H1 (cell line): ENCODE data around the gene ARMC6.
"Not testable (repeated sequence)": the region's sequence is repeated elsewhere in the genome, so short reads cannot be mapped to it uniquely, and the experiment has no call there.

Experiments used
- ATF3 ChIP-seq: IDR thresholded peaks from 2 replicates; pipeline ENCODE4 v1.6.1; 2011; ENCODE audit warnings: low read depth, mild to moderate bottlenecking, low read length; ENCODE audit not compliant: insufficient read depth
- CHD2 ChIP-seq: IDR thresholded peaks from 2 replicates; pipeline ENCODE4 v1.6.1; 2012; ENCODE audit warnings: low read length, improper control_type of control experiment
- CTCF ChIP-seq, 3 experiments: IDR thresholded peaks; 1 replicate in 2 of 3; 2 replicates in 1 of 3; pipeline versions ENCODE4 v1.5.1 to v1.6.1; 2011; ENCODE audit warnings: low read length in 3 of 3, mild to moderate bottlenecking in 3 of 3, inconsistent platforms in 2 of 3, low read depth in 1 of 3, moderate library complexity in 1 of 3; ENCODE audit not compliant: insufficient read depth in 1 of 3; ENCODE audit errors: control extremely low read depth in 1 of 3
- EP300 ChIP-seq, 2 experiments: IDR thresholded peaks; 1 replicate in 1 of 2; 2 replicates in 1 of 2; pipeline ENCODE4 v1.6.1; 2011 to 2012; ENCODE audit warnings: low read depth in 2 of 2, low read length in 2 of 2, mild to moderate bottlenecking in 2 of 2, borderline replicate concordance in 1 of 2, inconsistent platforms in 1 of 2, moderate library complexity in 1 of 2
- EZH2 ChIP-seq: fragments of 200-600 bp; sonication (generic); IDR thresholded peaks from 2 replicates; pipeline ENCODE4 v1.7.1; 2012; ENCODE audit warnings: low read depth, mild to moderate bottlenecking, moderate library complexity, low read length, inconsistent platforms; ENCODE audit not compliant: severe bottlenecking
- JUN ChIP-seq: IDR thresholded peaks from 2 replicates; pipeline ENCODE4 v1.6.1; 2011; ENCODE audit warnings: low read depth, mild to moderate bottlenecking, improper control_type of control experiment, low read length
- POLR2A ChIP-seq, 2 experiments: IDR thresholded peaks; 1 replicate in 1 of 2; 2 replicates in 1 of 2; pipeline ENCODE4 v1.6.1; 2011; ENCODE audit warnings: low read depth in 2 of 2, low read length in 2 of 2, mild to moderate bottlenecking in 2 of 2; ENCODE audit errors: control extremely low read depth in 1 of 2
- RAD21 ChIP-seq, 2 experiments: IDR thresholded peaks in 1 of 2; conservative IDR thresholded peaks in 1 of 2; 2 replicates each; pipeline ENCODE4 v1.6.1; 2011; ENCODE audit warnings: low read depth in 2 of 2, low read length in 2 of 2, improper control_type of control experiment in 1 of 2, inconsistent platforms in 1 of 2, mild to moderate bottlenecking in 1 of 2, moderate library complexity in 1 of 2
- SAP30 ChIP-seq: fragments of 300-600 bp; sonication (generic); IDR thresholded peaks from 2 replicates; pipeline ENCODE4 v1.7.1; 2012; ENCODE audit warnings: low read length, moderate library complexity, mild to moderate bottlenecking, inconsistent platforms; ENCODE audit not compliant: insufficient read depth, insufficient replicate concordance
- SIN3A ChIP-seq, 2 experiments: IDR thresholded peaks in 1 of 2; conservative IDR thresholded peaks in 1 of 2; 2 replicates each; pipeline ENCODE4 v1.6.1; 2011 to 2012; ENCODE audit warnings: low read length in 2 of 2, improper control_type of control experiment in 1 of 2, low read depth in 1 of 2, mild to moderate bottlenecking in 1 of 2
- SP1 ChIP-seq: IDR thresholded peaks from 2 replicates; pipeline ENCODE4 v1.6.1; 2011; ENCODE audit warnings: low read depth, low read length
- SP4 ChIP-seq: IDR thresholded peaks from 2 replicates; pipeline ENCODE4 v1.6.1; 2012; ENCODE audit warnings: low read length, inconsistent platforms
- ZNF274 ChIP-seq: IDR thresholded peaks from 2 replicates; pipeline ENCODE4 v1.7.0; 2012; ENCODE audit warnings: low read length, borderline replicate concordance; ENCODE audit errors: extremely low read depth

GRCh38 chr19:19023376-19023775, 10.0 kb upstream of the ARMC6 start:
- not testable (repeated sequence) for TF ChIP-seq CTCF (IDR thresholded peaks at IDR 0.05; ENCODE audit: control extremely low read depth in 1 of 3, insufficient read depth in 1 of 3, low read depth in 1 of 3, low read length in 3 of 3); SP4; CHD2; ZNF274; EP300 (IDR thresholded peaks at IDR 0.05; ENCODE audit: borderline replicate concordance in 1 of 2, low read depth in 2 of 2, low read length in 2 of 2); RAD21 (IDR thresholded peaks at IDR 0.05 in 1 of 2, conservative IDR thresholded peaks at IDR 0.05 in 1 of 2; ENCODE audit: low read depth in 2 of 2, low read length in 2 of 2); EZH2; ATF3; SP1; JUN; SAP30; POLR2A (IDR thresholded peaks at IDR 0.05; ENCODE audit: control extremely low read depth in 1 of 2, low read depth in 2 of 2, low read length in 2 of 2); SIN3A (conservative IDR thresholded peaks at IDR 0.05 in 1 of 2, IDR thresholded peaks at IDR 0.05 in 1 of 2; ENCODE audit: low read depth in 1 of 2, low read length in 2 of 2)
